K562 (cell line): ENCODE measurements around the gene MAP3K12. TPM values are rescaled to one million over a fixed set of nuclear protein-coding genes. Genes with fewer than 3 reads are reported as not detected.

Experiments used
- ASH1L ChIP-seq: fragments of 450-650 bp; IDR thresholded peaks from 2 replicates; pipeline ENCODE4 v1.6.1; 2018; ENCODE audit warnings: borderline replicate concordance, mild to moderate bottlenecking, low read depth; ENCODE audit not compliant: partially characterized antibody
- GABPA ChIP-seq: fragments of 200-800 bp; sonication (Bioruptor generic); conservative IDR thresholded peaks from 2 replicates; pipeline ENCODE4 v1.6.1; 2016; ENCODE audit warnings: low read depth, missing genetic modification characterization, missing compliant biosample characterization
- MAZ ChIP-seq, 2 experiments: fragments of 450-650 bp in 1 of 2; sonication (generic) in 1 of 2; formaldehyde crosslinking; IDR thresholded peaks in 1 of 2; conservative IDR thresholded peaks in 1 of 2; 2 replicates each; pipeline versions ENCODE4 v1.4.0 to v1.5.0; 2020; ENCODE audit warnings: mild to moderate bottlenecking in 1 of 2, missing genetic modification reagents in 1 of 2
- MTA2 ChIP-seq: fragments of 450-650 bp; IDR thresholded peaks from 2 replicates; pipeline ENCODE4 v1.6.1; 2016; ENCODE audit warnings: low read depth
- MXD1 ChIP-seq: fragments of 250-450 bp; sonication (Bioruptor Pico); IDR thresholded peaks from 2 replicates; pipeline ENCODE4 v1.8.0; 2021; ENCODE audit warnings: borderline replicate concordance, mild to moderate bottlenecking, moderate library complexity; ENCODE audit not compliant: poor library complexity, severe bottlenecking
- RCOR1 ChIP-seq, 2 experiments: IDR thresholded peaks; 2 replicates each; pipeline ENCODE4 v1.6.1; 2012; ENCODE audit warnings: low read depth in 2 of 2, low read length in 2 of 2, borderline replicate concordance in 1 of 2, improper control_type of control experiment in 1 of 2
- RERE ChIP-seq: sonication (generic); formaldehyde crosslinking; IDR thresholded peaks from 2 replicates; pipeline ENCODE4 v1.8.0; 2023; ENCODE audit warnings: missing genetic modification reagents, mild to moderate bottlenecking, borderline replicate concordance
- STAT6 ChIP-seq: sonication (generic); formaldehyde crosslinking; IDR thresholded peaks from 2 replicates; pipeline ENCODE4 v1.8.1; 2023; ENCODE audit warnings: mild to moderate bottlenecking, missing genetic modification reagents
- ZBTB12 ChIP-seq: fragments of 250-450 bp; sonication (Bioruptor Pico); IDR thresholded peaks from 2 replicates; pipeline ENCODE4 v1.4.0; 2020
- ZNF512 ChIP-seq: IDR thresholded peaks from 2 replicates; pipeline ENCODE4 v1.6.1; 2016; ENCODE audit warnings: missing genetic modification characterization, missing compliant biosample characterization
- ZSCAN29 ChIP-seq: fragments of 450-650 bp; IDR thresholded peaks from 2 replicates; pipeline ENCODE4 v1.6.1; 2017
- polyA plus RNA-seq, 8 experiments: library from polyadenylated mRNA; depleted of rRNA in 4 of 8; stranded (reverse) in 5 of 8; unstranded in 3 of 8; fragments of >200 nt; fragmentation: Nextera tagmentation in 2 of 8; fragmentation: Illumina TruSeq in 1 of 8; extraction: Ambion mirVana in 2 of 8; extraction: Trizol in 1 of 8; gene quantifications; 2 replicates each; pipeline versions ENCODE4 v1.2.1 to v1.2.3, GENCODE V29; 2011 to 2014; ENCODE audit warnings: inconsistent platforms in 1 of 8, missing spikeins in 1 of 8
- total RNA-seq, 7 experiments: library from RNA; depleted of rRNA in 6 of 7; stranded (reverse); fragments of >200 nt in 6 of 7; fragmentation: Illumina TruSeq in 2 of 7; extraction: Trizol in 2 of 7; gene quantifications; 2 replicates each; pipeline versions ENCODE4 v1.2.1 to v1.2.3, GENCODE V29; 2011 to 2021; ENCODE audit warnings: low replicate concordance in 1 of 7

MAP3K12 gene
- total and polyA plus RNA-seq, 9 of the 15 experiments (the other 6 are each of a cell fraction or from before 2014, with no cell fraction given): 0.10 to 2.4 (median 1.6) TPM

- no peak for TF ChIP-seq ZSCAN29
- TF ChIP-seq STAT6 (CRISPR knock-in tag): 0 out of 2 replicates have a peak, but pooled peaks have one; percentile 33
- peak; percentile 85 for TF ChIP-seq ZBTB12 (CRISPR knock-in tag)
- no peak for TF ChIP-seq MTA2
- peak; percentile 25 for TF ChIP-seq ASH1L
- peak; percentile 60 for TF ChIP-seq GABPA
- no peak; a peak in 1 of 4 replicates for TF ChIP-seq RCOR1 (IDR thresholded peaks at IDR 0.05; ENCODE audit: borderline replicate concordance in 1 of 2, low read depth in 2 of 2, low read length in 2 of 2)
- no peak for TF ChIP-seq RERE (CRISPR knock-in tag)
- no peak for TF ChIP-seq MXD1 (CRISPR knock-in tag)
- peak; percentile 91 to 92 for TF ChIP-seq MAZ (CRISPR knock-in tag; conservative IDR thresholded peaks at IDR 0.05 in 1 of 2, IDR thresholded peaks at IDR 0.05 in 1 of 2)
- TF ChIP-seq ZNF512 (tag): no peak
Measured at GRCh38 chr12:53500776-53501614, 1.7 kb upstream of the MAP3K12 start, which contains the start of gene TARBP2 (continued).
